NB4 (cell line): Measurements from ENCODE around the gene SS18.

ENCODE experiments used
- POLR2A ChIP-seq: IDR thresholded peaks from 2 replicates; pipeline ENCODE4 v1.6.1; 2011; ENCODE audit warnings: mild to moderate bottlenecking; ENCODE audit not compliant: insufficient read length; ENCODE audit errors: extremely low read depth
- TF ChIP-seq, protein P1 (sequence below): IDR thresholded peaks from one replicate; pipeline ENCODE4 v1.5.1; 2012; ENCODE audit warnings: low read depth, low read length

DNA sequence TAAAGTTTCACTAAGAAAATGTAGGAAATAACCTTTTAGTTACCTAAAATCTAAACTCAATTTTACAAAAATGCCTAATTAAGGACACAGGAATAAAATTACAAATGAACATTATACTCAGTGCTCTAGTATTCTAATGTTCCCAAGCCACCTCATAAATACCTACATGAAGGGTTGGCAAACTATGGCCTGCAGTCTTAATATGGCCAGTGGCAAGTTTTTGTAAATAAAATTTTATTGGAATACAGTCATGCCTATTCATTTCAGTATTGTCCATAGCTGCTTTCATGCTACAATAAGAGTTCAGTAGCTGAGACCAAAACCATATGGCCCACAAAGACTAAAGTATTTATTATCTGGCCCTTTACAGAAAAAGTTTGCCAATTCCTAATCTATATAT, 53.8 kb downstream of the SS18 start:
- TF ChIP-seq, protein P1, sequence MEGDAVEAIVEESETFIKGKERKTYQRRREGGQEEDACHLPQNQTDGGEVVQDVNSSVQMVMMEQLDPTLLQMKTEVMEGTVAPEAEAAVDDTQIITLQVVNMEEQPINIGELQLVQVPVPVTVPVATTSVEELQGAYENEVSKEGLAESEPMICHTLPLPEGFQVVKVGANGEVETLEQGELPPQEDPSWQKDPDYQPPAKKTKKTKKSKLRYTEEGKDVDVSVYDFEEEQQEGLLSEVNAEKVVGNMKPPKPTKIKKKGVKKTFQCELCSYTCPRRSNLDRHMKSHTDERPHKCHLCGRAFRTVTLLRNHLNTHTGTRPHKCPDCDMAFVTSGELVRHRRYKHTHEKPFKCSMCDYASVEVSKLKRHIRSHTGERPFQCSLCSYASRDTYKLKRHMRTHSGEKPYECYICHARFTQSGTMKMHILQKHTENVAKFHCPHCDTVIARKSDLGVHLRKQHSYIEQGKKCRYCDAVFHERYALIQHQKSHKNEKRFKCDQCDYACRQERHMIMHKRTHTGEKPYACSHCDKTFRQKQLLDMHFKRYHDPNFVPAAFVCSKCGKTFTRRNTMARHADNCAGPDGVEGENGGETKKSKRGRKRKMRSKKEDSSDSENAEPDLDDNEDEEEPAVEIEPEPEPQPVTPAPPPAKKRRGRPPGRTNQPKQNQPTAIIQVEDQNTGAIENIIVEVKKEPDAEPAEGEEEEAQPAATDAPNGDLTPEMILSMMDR: no peak
- TF ChIP-seq POLR2A: no peak
